ENCODE results near the gene OR5AK2. TPM values are rescaled to one million over a fixed set of nuclear protein-coding genes. Genes with fewer than 3 reads are reported as not detected.

OR5AK2 gene
- total and polyA plus RNA-seq, 2 donors (not counting 1 experiment from before 2014, with no cell fraction given), result not detected

GRCh38 chr11:57008373-57008772 is 19.7 kb downstream of the OR5AK2 start:
- H4K20me1 ChIP-seq (ENCODE audit: control insufficient read depth, extremely low read depth, insufficient read depth, low read length), result no peaks in the 10 kb centered on the region
- H3K4me2 ChIP-seq (ENCODE audit: extremely low read depth, insufficient read depth, low read length), result no peak overlapping the region

GRCh38 chr11:57015679-57016078 is 27.0 kb downstream of the OR5AK2 start:
- H3K9ac ChIP-seq (ENCODE audit: insufficient read depth, low read length), result no peak overlapping the region
- no peak overlapping the region for H3K27ac ChIP-seq (ENCODE audit: insufficient read depth, low read length)
- H3K9me3 ChIP-seq (ENCODE audit: control insufficient read depth, insufficient read depth, low read depth, low read length), result no peaks in the 10 kb centered on the region
- H3K27me3 ChIP-seq (ENCODE audit: control insufficient read depth, insufficient read depth, low read length), result no peaks in the 10 kb centered on the region
- H3K36me3 ChIP-seq (ENCODE audit: control insufficient read depth, insufficient read depth, low read length), result no peaks in the 10 kb centered on the region
- no peak overlapping the region for H3K4me3 ChIP-seq (replicated peaks in 1 of 4; ENCODE audit: control extremely low read depth in 1 of 4, insufficient read depth in 1 of 4, low read depth in 3 of 4, low read length in 4 of 4)
- TF ChIP-seq EZH2 (IDR thresholded peaks at IDR 0.05; ENCODE audit: low read length, missing control alignments), result no peak
- TF ChIP-seq, protein P1, sequence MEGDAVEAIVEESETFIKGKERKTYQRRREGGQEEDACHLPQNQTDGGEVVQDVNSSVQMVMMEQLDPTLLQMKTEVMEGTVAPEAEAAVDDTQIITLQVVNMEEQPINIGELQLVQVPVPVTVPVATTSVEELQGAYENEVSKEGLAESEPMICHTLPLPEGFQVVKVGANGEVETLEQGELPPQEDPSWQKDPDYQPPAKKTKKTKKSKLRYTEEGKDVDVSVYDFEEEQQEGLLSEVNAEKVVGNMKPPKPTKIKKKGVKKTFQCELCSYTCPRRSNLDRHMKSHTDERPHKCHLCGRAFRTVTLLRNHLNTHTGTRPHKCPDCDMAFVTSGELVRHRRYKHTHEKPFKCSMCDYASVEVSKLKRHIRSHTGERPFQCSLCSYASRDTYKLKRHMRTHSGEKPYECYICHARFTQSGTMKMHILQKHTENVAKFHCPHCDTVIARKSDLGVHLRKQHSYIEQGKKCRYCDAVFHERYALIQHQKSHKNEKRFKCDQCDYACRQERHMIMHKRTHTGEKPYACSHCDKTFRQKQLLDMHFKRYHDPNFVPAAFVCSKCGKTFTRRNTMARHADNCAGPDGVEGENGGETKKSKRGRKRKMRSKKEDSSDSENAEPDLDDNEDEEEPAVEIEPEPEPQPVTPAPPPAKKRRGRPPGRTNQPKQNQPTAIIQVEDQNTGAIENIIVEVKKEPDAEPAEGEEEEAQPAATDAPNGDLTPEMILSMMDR (conservative IDR thresholded peaks at IDR 0.05 in 1 of 2, IDR thresholded peaks at IDR 0.05 in 1 of 2; ENCODE audit: low read depth in 1 of 2, low read length in 2 of 2), result no peak
- H3K4me1 ChIP-seq (ENCODE audit: control insufficient read depth, extremely low read depth, insufficient read depth, low read length), result no peaks in the 10 kb centered on the region
- DNase-seq (ENCODE audit: low read depth in 2 of 2), result no peak
- no peak overlapping the region for H2AFZ ChIP-seq (ENCODE audit: low read length)
- no peaks in the 10 kb centered on the region for H3K79me2 ChIP-seq (ENCODE audit: control insufficient read depth, insufficient read depth, low read length)
- no peaks in the 10 kb centered on the region for H4K20me1 ChIP-seq (ENCODE audit: control insufficient read depth, extremely low read depth, insufficient read depth, low read length)
- no peak overlapping the region for H3K4me2 ChIP-seq (ENCODE audit: extremely low read depth, insufficient read depth, low read length)

More at GRCh38 chr11:57008373-57008772, 19.7 kb downstream of the OR5AK2 start:
- H3K36me3 ChIP-seq (ENCODE audit: control insufficient read depth, insufficient read depth, low read length), result no peaks in the 10 kb centered on the region
- no peak for DNase-seq (ENCODE audit: low read depth in 2 of 2)
- no peak overlapping the region for H3K4me3 ChIP-seq (replicated peaks in 1 of 4; ENCODE audit: control extremely low read depth in 1 of 4, insufficient read depth in 1 of 4, low read depth in 3 of 4, low read length in 4 of 4)
- no peak for TF ChIP-seq EZH2 (IDR thresholded peaks at IDR 0.05; ENCODE audit: low read length, missing control alignments)
- TF ChIP-seq, protein P1 (conservative IDR thresholded peaks at IDR 0.05 in 1 of 2, IDR thresholded peaks at IDR 0.05 in 1 of 2; ENCODE audit: low read depth in 1 of 2, low read length in 2 of 2), result no peak
- no peak overlapping the region for H3K9ac ChIP-seq (ENCODE audit: insufficient read depth, low read length)
- H3K79me2 ChIP-seq (ENCODE audit: control insufficient read depth, insufficient read depth, low read length), result no peaks in the 10 kb centered on the region
- no peak overlapping the region for H3K27ac ChIP-seq (ENCODE audit: insufficient read depth, low read length)
- no peaks in the 10 kb centered on the region for H3K4me1 ChIP-seq (ENCODE audit: control insufficient read depth, extremely low read depth, insufficient read depth, low read length)
- H2AFZ ChIP-seq (ENCODE audit: low read length), result no peak overlapping the region
- no peaks in the 10 kb centered on the region for H3K9me3 ChIP-seq (ENCODE audit: control insufficient read depth, insufficient read depth, low read depth, low read length)
- no peaks in the 10 kb centered on the region for H3K27me3 ChIP-seq (ENCODE audit: control insufficient read depth, insufficient read depth, low read length)

GRCh38 chr11:57031556-57031955 is 42.8 kb downstream of the OR5AK2 start:
- H3K79me2 ChIP-seq (ENCODE audit: control insufficient read depth, insufficient read depth, low read length), result no peaks in the 10 kb centered on the region
- H3K9me3 ChIP-seq (ENCODE audit: control insufficient read depth, insufficient read depth, low read depth, low read length), result no peaks in the 10 kb centered on the region
- no peaks in the 10 kb centered on the region for H3K27me3 ChIP-seq (ENCODE audit: control insufficient read depth, insufficient read depth, low read length)
- H4K20me1 ChIP-seq (ENCODE audit: control insufficient read depth, extremely low read depth, insufficient read depth, low read length), result no peaks in the 10 kb centered on the region
- no peak overlapping the region for H3K4me3 ChIP-seq (replicated peaks in 1 of 4; ENCODE audit: control extremely low read depth in 1 of 4, insufficient read depth in 1 of 4, low read depth in 3 of 4, low read length in 4 of 4)
- no peaks in the 10 kb centered on the region for H3K4me1 ChIP-seq (ENCODE audit: control insufficient read depth, extremely low read depth, insufficient read depth, low read length)
- H3K36me3 ChIP-seq (ENCODE audit: control insufficient read depth, insufficient read depth, low read length), result no peaks in the 10 kb centered on the region
- H3K9ac ChIP-seq (ENCODE audit: insufficient read depth, low read length), result no peak overlapping the region
- H2AFZ ChIP-seq (ENCODE audit: low read length), result no peak overlapping the region
- no peak overlapping the region for H3K4me2 ChIP-seq (ENCODE audit: extremely low read depth, insufficient read depth, low read length)
- no peak for DNase-seq (ENCODE audit: low read depth in 2 of 2)
- no peak overlapping the region for H3K27ac ChIP-seq (ENCODE audit: insufficient read depth, low read length)
- TF ChIP-seq, protein P1 (conservative IDR thresholded peaks at IDR 0.05 in 1 of 2, IDR thresholded peaks at IDR 0.05 in 1 of 2; ENCODE audit: low read depth in 1 of 2, low read length in 2 of 2), result no peak
- TF ChIP-seq EZH2 (IDR thresholded peaks at IDR 0.05; ENCODE audit: low read length, missing control alignments), result no peak

Other genes with a start within 250 kb of the OR5AK2 start
- not detected in 2 replicates for gene OR9G4, start 240.2 kb upstream of the OR5AK2 start, total RNA-seq
- gene OR9G4, start 240.2 kb upstream of the OR5AK2 start, polyA plus RNA-seq, result not detected in 2 replicates
- not detected in 2 replicates for gene LRRC55, start 193.0 kb downstream of the OR5AK2 start, total RNA-seq
- gene LRRC55, start 193.0 kb downstream of the OR5AK2 start, polyA plus RNA-seq, result not detected in 2 replicates
- not detected in 2 replicates for gene APLNR, start 248.3 kb downstream of the OR5AK2 start, total RNA-seq
- gene APLNR, start 248.3 kb downstream of the OR5AK2 start, polyA plus RNA-seq, result not detected in 2 replicates

Measured in fibroblast of lung (primary cell).